T-helper 2 cell treated with Interferon-gamma antibody and Interleukin-4, amounts not matched to agents 5 μg/mL and 100 μg/mL, for 36 hours (primary cell): Measurements from ENCODE around the gene SRSF11.
"Not testable (repeated sequence)": the region's sequence is repeated elsewhere in the genome, so short reads cannot be mapped to it uniquely, and the experiment has no call there.

Experiments
- DNase-seq: peaks from one replicate; pipeline ENCODE4 v3.0.0; 2021; ENCODE audit warnings: low spot score
- H3K27ac Mint-ChIP-seq: one replicate; pipeline ENCODE4 v1.8.0; 2021; ENCODE audit warnings: mild to moderate bottlenecking, mixed read lengths
- H3K27me3 Mint-ChIP-seq: one replicate; pipeline ENCODE4 v1.8.0; 2021; ENCODE audit warnings: low read depth, mixed read lengths
- H3K36me3 Mint-ChIP-seq: one replicate; pipeline ENCODE4 v1.8.0; 2021; ENCODE audit warnings: low read depth, mixed read lengths
- H3K4me1 Mint-ChIP-seq: one replicate; pipeline ENCODE4 v1.8.0; 2021; ENCODE audit warnings: low read depth, mixed read lengths
- H3K4me3 Mint-ChIP-seq: one replicate; pipeline ENCODE4 v1.8.0; 2022; ENCODE audit warnings: mild to moderate bottlenecking, moderate library complexity, mixed read lengths
- H3K9me3 Mint-ChIP-seq: one replicate; pipeline ENCODE4 v1.8.0; 2021; ENCODE audit warnings: mixed read lengths

Gene SRSF11, protein sequence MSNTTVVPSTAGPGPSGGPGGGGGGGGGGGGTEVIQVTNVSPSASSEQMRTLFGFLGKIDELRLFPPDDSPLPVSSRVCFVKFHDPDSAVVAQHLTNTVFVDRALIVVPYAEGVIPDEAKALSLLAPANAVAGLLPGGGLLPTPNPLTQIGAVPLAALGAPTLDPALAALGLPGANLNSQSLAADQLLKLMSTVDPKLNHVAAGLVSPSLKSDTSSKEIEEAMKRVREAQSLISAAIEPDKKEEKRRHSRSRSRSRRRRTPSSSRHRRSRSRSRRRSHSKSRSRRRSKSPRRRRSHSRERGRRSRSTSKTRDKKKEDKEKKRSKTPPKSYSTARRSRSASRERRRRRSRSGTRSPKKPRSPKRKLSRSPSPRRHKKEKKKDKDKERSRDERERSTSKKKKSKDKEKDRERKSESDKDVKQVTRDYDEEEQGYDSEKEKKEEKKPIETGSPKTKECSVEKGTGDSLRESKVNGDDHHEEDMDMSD

DNA sequence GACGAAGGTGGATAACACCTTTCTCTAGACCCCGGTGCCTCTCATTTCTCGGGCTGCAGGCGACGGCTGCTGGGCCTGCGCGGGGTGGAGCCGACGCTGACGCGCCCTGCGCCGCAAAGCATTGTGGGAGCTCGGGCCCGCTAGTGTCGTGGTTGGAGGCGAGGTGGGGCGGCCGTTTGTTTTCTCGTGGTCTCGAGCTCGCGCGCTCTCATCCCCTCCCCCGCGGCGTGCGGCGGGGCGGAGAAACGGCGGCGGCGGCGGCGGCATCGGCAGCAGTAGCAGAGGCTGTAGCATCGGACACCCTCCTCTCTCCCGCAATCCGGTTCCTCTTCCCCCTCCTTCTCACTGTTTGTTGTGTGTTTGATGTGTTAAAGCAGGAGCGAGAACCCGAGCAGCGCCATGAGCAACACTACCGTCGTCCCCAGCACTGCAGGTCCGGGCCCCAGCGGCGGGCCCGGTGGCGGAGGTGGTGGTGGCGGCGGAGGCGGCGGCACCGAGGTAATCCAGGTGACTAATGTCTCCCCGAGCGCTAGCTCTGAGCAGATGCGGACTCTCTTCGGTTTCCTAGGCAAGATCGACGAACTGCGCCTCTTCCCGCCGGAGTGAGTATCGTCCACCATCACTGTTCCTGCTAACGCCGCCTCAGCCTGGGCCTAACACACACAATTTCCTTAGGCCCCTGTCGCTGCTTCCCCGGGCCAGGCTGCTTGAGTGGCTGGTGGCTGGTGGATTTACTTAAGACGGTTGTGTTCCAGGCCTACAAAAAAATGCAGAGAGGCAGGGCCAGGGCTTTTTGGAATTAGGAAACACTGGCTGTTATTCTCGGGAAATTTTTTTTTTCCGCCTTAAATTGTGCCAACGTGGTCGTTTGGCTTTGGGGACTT lies at the start of gene SRSF11:
SRSF11 (plus strand) TSS at position 143 of the 884 bp plus-strand sequence; CDS start at position 400, 257 bp downstream.
- peak within 1 kb of the TSS; percentile 88 for H3K4me3 Mint-ChIP-seq
- DNase-seq, result peak; percentile 95
- peaks cover 45% of the 10 kb centered on the region for H3K36me3 Mint-ChIP-seq
- peak within 1 kb of the TSS; percentile 97 for H3K27ac Mint-ChIP-seq
- H3K4me1 Mint-ChIP-seq, result peaks cover 45% of the 10 kb centered on the region
- H3K27me3 Mint-ChIP-seq, result no peaks in the 10 kb centered on the region
- no peaks in the 10 kb centered on the region for H3K9me3 Mint-ChIP-seq

DNA sequence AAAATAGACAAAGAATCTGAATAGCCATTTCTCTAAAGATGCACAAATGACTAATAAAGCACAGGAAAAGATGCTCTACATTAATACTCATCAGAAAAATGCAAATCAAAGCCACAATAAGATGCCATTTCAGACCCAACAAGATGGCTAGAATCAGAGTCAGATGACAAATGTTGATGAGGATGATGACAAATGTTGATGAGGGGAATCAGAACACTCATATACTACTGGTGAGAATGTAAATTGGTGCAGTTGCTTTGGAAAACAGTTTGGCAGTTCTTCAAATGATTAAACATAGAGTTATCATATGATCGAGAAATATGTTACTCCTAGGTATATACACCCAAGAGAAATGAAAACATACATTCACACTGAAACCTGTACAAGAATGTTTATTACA lies 49.7 kb upstream of the SRSF11 start:
- no peak overlapping the region for H3K27ac Mint-ChIP-seq
- no peaks in the 10 kb centered on the region for H3K27me3 Mint-ChIP-seq
- H3K9me3 Mint-ChIP-seq, result no peaks in the 10 kb centered on the region
- H3K4me3 Mint-ChIP-seq, result no peak overlapping the region
- peaks cover 4% of the 10 kb centered on the region for H3K4me1 Mint-ChIP-seq
- no peak for DNase-seq
- peaks cover 26% of the 10 kb centered on the region for H3K36me3 Mint-ChIP-seq

DNA sequence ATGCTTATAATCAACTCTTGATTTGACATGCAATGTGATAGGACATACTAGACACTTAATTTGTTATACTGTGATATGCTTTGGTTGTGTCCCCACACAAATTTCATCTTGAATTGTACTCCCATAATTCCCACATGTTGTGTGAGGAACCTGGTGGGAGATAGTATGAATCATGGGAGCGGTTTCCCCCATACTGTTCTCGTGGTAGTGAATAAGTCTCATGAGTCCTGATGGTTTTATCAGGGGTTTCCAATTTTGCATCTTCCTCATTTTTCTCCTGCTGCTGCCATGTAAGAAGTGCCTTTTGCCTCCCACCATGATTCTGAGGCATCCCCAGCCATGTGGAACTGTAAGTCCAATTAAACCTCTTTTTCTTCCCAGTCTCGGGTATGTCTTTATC lies 36.0 kb upstream of the SRSF11 start:
- H3K9me3 Mint-ChIP-seq, H3K4me3 Mint-ChIP-seq, DNase-seq, H3K4me1 Mint-ChIP-seq, H3K27me3 Mint-ChIP-seq, H3K27ac Mint-ChIP-seq: not testable (repeated sequence)
- H3K36me3 Mint-ChIP-seq, result peaks cover 12% of the 10 kb centered on the region

DNA sequence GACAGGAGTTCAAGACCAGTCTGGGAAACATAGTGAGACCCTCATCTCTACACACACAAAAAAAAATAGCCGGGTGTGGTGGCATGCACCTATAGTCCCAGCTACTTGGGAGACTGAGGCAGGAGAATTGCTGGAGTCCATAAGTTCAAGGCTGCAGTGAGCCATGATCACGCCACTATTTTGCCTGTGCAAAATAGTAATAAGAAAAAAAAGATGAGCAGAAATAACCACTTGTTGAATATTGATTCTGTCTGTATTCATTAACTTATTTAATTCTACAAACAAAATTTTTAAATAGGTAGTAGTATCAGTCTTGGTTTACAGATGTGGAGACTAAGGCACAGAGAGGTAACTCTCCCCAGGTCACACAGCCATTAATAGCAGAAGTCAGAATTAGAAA lies 32.7 kb upstream of the SRSF11 start:
- DNase-seq, result no peak
- Mint-ChIP-seq H3K27me3 (no peaks in the 10 kb centered on the region), H3K4me3 (no peak overlapping the region), H3K36me3 (peaks cover 12% of the 10 kb centered on the region), H3K9me3 (peaks cover 4% of the 10 kb centered on the region), H3K27ac (no peak overlapping the region), H3K4me1 (peaks cover 3% of the 10 kb centered on the region)

DNA sequence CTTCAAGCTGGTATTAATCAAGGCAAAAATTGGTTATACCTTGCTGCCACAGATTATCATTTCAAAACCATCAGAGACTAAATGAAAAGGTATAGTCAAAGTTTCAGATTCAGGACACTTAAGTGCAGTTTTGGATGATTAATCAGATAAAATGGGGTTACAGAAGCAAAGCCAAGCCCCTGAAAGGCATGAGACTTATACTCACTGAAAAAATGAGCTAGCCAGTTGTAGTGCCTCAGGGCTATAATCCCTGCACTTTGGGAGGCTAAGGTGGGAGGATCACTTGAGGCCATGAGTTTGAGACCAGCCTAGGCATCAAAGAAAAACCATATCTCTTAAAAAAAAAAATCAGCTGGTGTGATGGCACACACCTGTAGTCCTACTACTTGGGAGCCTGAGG lies 31.0 kb upstream of the SRSF11 start:
- peaks cover 3% of the 10 kb centered on the region for H3K4me1 Mint-ChIP-seq
- no peak overlapping the region for H3K27ac Mint-ChIP-seq
- no peak for DNase-seq
- H3K36me3 Mint-ChIP-seq, result peaks cover 12% of the 10 kb centered on the region
- no peak overlapping the region for H3K4me3 Mint-ChIP-seq
- H3K9me3 Mint-ChIP-seq, result peaks cover 4% of the 10 kb centered on the region
- H3K27me3 Mint-ChIP-seq, result no peaks in the 10 kb centered on the region

DNA sequence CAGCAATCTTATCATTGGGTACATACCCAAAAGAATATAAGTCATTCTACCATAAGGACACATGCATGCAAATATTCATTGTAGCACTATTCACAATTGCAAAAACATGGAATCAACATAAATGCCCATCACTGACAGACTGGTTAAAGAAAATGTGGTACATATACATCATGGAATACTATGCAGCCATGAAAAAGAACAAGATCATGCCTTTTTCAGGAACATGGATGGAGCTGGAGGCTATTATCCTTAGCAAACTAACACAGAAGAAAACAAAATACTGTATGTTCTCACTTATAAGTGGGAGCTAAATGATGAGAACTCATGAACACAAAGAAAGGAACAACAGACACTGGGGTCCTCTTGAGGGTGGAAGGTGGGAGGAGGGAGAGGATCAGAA lies 28.7 kb upstream of the SRSF11 start:
- not testable (repeated sequence) for H3K27ac Mint-ChIP-seq, H3K4me3 Mint-ChIP-seq

DNA sequence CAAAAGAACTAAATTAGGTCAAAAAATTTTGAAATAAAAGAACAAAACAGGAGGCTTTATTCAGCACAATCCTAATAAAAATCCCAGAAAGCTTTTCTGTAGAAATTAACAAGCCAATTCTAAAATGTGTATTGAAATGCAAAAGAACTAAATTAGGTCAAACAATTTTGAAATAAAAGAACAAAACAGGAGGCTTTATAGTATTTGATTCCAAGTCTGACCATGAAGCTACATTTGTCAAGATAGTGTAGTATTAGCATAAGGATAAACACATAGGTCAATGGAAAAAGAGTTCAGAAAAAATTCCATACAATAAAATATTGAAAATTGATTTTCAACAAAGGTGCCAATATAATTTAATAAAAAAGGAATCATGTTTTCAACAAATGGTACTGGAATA lies 26.6 kb upstream of the SRSF11 start:
- H3K4me3 Mint-ChIP-seq, result no peak overlapping the region
- H3K36me3 Mint-ChIP-seq, result peaks cover 5% of the 10 kb centered on the region
- peaks cover 4% of the 10 kb centered on the region for H3K9me3 Mint-ChIP-seq
- H3K27me3 Mint-ChIP-seq, result no peaks in the 10 kb centered on the region
- DNase-seq, result no peak
- H3K27ac Mint-ChIP-seq, result no peak overlapping the region
- H3K4me1 Mint-ChIP-seq, result peaks cover 3% of the 10 kb centered on the region

More for the DNA sequence above, 28.7 kb upstream of the SRSF11 start:
- not testable (repeated sequence) for H3K36me3 Mint-ChIP-seq, H3K9me3 Mint-ChIP-seq, DNase-seq, H3K27me3 Mint-ChIP-seq, H3K4me1 Mint-ChIP-seq

DNA sequence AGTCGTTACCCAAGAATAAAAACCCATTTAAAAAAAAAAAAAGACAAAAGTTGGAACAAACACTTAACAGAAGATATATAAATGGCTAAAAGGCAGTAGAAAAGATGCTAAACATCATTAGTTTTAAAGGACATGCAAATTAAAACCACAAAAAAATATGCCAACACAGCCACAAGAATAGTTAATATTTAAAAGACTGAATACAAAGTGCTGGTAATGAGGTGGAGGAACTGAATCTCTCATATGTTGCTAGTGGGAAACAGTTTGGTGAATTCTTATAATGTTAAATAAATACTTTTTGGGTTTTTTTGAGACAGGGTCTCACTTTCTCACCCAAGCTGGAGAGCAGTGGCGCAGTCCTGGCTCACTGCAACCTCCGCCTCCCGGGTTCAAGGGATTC lies 25.8 kb upstream of the SRSF11 start:
- Mint-ChIP-seq H3K4me1 (no peaks in the 10 kb centered on the region), H3K4me3 (no peak overlapping the region), H3K27me3 (no peaks in the 10 kb centered on the region), H3K27ac (no peak overlapping the region), H3K9me3 (peaks cover 4% of the 10 kb centered on the region), H3K36me3 (peaks cover 5% of the 10 kb centered on the region)
- no peak for DNase-seq

DNA sequence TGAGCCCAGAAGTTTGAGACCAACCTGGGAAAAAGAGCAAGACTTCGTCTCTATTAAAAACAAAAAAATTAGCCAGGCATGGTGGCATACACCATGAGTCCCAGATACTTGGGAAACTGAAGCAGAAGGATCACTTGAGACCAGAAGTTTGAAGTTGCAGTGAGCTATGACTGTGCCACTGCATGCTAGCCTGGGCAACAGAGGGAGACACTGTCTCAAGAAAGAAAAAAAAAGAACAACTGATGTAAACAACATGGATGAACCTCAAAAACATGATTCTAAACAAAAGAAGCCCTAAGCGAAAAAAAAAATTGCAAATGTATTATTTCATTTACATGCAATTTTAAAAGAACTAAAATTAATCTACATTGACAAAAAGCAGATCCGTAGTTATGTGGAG lies 24.8 kb upstream of the SRSF11 start:
- Mint-ChIP-seq H3K36me3 (peaks cover 5% of the 10 kb centered on the region), H3K4me3 (no peak overlapping the region), H3K27me3 (no peaks in the 10 kb centered on the region), H3K9me3 (peaks cover 4% of the 10 kb centered on the region), H3K27ac (no peak overlapping the region), H3K4me1 (peaks cover 3% of the 10 kb centered on the region)
- no peak for DNase-seq

DNA sequence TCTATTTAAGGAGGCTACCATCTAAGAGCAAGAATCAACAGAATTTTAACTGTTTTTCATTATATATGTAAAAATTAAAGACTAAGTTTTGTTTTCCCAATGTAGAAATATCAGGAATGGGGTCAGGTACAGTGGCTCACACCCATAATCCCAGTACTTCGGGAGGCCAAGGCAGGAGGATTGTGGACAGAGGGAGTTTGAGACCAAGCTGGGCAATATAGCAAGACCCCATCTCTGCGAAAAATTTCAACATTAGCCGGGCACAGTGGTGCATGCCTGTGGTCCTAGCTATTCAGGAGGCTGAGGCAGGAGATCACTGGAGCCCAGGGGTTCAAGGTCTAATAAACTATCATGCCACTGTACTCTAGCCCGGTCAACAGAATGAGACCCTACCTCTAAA lies 21.1 kb upstream of the SRSF11 start:
- no peaks in the 10 kb centered on the region for H3K9me3 Mint-ChIP-seq
- no peak for DNase-seq
- no peaks in the 10 kb centered on the region for H3K27me3 Mint-ChIP-seq
- H3K27ac Mint-ChIP-seq, result no peak overlapping the region
- no peaks in the 10 kb centered on the region for H3K36me3 Mint-ChIP-seq
- H3K4me1 Mint-ChIP-seq, result peaks cover 27% of the 10 kb centered on the region
- H3K4me3 Mint-ChIP-seq, result no peak overlapping the region

DNA sequence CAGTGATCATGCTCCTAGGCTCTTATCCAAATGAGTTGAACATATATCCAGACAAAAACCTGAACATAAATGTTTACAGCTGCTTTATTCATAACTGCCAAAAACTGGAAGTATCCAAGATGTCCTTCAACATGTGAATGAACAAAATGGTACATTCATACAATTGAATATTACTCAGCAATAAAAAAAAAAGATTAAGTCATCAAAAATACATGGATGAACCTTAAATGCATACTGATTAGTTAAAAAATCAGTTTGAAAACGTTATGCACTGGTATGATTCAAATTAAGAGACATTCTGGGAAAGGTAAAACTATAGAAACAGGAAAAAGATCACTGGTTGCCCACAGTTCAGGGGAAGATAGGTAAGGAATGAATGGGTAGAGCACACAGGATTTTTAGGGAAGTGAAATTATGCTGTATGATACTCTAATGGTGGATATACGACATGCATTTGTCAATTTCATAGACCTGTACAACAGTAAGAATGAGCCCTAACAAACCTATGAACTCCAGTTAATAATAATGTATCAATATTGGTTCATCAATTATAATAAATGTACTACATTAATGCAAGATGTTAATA lies 18.9 kb upstream of the SRSF11 start:
- H3K27me3 Mint-ChIP-seq, result no peaks in the 10 kb centered on the region
- no peaks in the 10 kb centered on the region for H3K9me3 Mint-ChIP-seq
- no peak overlapping the region for H3K4me3 Mint-ChIP-seq
- DNase-seq, result no peak
- peaks cover 30% of the 10 kb centered on the region for H3K4me1 Mint-ChIP-seq
- H3K27ac Mint-ChIP-seq, result peak overlapping the region; percentile 4
- peaks cover 5% of the 10 kb centered on the region for H3K36me3 Mint-ChIP-seq

DNA sequence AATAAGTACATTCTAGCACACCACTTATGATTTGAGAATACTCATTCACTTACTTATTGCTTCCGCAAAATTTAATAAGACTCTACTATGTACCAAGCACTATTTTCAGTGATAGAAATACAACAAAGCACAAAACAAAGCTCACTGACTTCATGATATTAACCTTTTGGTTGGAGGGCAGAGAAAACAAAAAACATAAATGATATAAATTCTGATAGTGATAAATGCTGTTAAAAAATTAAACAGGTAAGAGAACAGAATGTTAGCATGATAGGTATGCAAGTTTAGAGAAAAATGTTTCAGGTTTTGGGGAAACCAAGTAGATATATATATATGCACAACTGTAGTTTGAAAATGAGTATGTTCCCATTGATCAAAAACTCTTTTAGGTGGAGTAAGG lies 17.0 kb upstream of the SRSF11 start:
- Mint-ChIP-seq H3K36me3 (peaks cover 19% of the 10 kb centered on the region), H3K9me3 (no peaks in the 10 kb centered on the region), H3K27ac (peak overlapping the region; percentile 99), H3K4me1 (peaks cover 43% of the 10 kb centered on the region), H3K4me3 (peak overlapping the region; percentile 100), H3K27me3 (no peaks in the 10 kb centered on the region)
- DNase-seq, result no peak

DNA sequence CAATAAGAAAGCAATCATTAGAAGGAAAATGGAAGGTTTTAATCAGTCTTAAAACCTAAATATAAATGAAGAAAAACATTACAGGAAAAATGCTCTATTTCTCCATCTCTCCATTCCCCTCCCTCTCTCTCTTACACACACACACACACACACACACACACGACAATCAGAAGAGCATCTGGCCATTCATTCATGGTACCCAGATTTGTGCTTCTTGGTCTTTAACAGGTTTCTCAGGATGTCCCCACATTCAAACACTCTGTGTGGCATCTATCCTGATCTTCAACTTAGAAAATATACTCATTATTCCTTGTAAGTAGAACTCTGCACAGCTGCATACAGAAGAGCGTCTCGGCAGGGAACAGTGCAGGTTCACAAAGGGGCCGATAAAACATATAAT lies 16.6 kb upstream of the SRSF11 start:
- peak overlapping the region; percentile 100 for H3K4me3 Mint-ChIP-seq
- no peaks in the 10 kb centered on the region for H3K27me3 Mint-ChIP-seq
- peaks cover 46% of the 10 kb centered on the region for H3K4me1 Mint-ChIP-seq
- peak overlapping the region; percentile 99 for H3K27ac Mint-ChIP-seq
- H3K9me3 Mint-ChIP-seq, result no peaks in the 10 kb centered on the region
- no peak for DNase-seq
- peaks cover 22% of the 10 kb centered on the region for H3K36me3 Mint-ChIP-seq

DNA sequence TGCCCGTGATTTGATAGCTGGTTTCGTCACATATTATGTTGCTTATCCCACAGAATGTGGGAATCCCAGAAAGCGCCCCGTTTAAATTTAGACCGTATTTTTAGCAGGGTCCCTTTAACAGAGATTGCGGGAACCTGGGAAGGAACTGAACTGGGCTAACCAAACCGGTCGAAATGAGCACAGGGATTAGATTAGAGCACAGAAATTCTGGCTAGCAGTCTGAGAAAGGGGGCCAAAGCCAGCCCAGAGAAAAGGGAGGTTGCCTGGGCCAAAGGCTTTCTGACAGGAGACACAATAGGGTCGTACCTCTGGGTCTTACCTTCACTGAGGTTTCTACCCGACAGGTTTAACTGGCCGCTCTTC lies 16.1 kb upstream of the SRSF11 start:
- Mint-ChIP-seq H3K4me3 (peak overlapping the region; percentile 100), H3K27me3 (no peaks in the 10 kb centered on the region), H3K36me3 (peaks cover 25% of the 10 kb centered on the region), H3K27ac (peak overlapping the region; percentile 99), H3K4me1 (peaks cover 49% of the 10 kb centered on the region), H3K9me3 (no peaks in the 10 kb centered on the region)
- no peak for DNase-seq
